Uterus (tissue), 2 donors: ENCODE measurements around the gene AIG1.

Source experiments
- CTCF ChIP-seq, 4 experiments: fragments of 200-600 bp in 2 of 4; fragments of 450-650 bp in 2 of 4; sonication (generic) in 2 of 4; IDR thresholded peaks; one replicate each; pipeline ENCODE4 v1.5.1; 2016 to 2019; ENCODE audit warnings: antibody characterized with exemption in 4 of 4, mild to moderate bottlenecking in 2 of 4, moderate library complexity in 1 of 4
- POLR2A ChIP-seq, 2 donors: fragments of 450-650 bp; IDR thresholded peaks; one replicate each; pipeline ENCODE4 v1.6.1; 2016; ENCODE audit warnings: antibody characterized with exemption in 2 of 2, mild to moderate bottlenecking in 1 of 2, moderate library complexity in 1 of 2

GRCh38 chr6:143253586-143253985, 192.9 kb downstream of the AIG1 start:
- no peak for TF ChIP-seq CTCF (IDR thresholded peaks at IDR 0.05)
- TF ChIP-seq POLR2A (IDR thresholded peaks at IDR 0.05) = no peak
